Fibroblast of lung (primary cell): ENCODE data around the gene TMEM132D.

Experiments
- CTCF ChIP-seq, 2 donors: IDR thresholded peaks in 1 of 2; conservative IDR thresholded peaks in 1 of 2; 1 replicate in 1 of 2; 2 replicates in 1 of 2; pipeline ENCODE4 v1.5.1; 2011 to 2012; ENCODE audit warnings: low read length in 2 of 2, control low read depth in 1 of 2, inconsistent platforms in 1 of 2, low read depth in 1 of 2, mild to moderate bottlenecking in 1 of 2
- EZH2 ChIP-seq: IDR thresholded peaks from 2 replicates; pipeline ENCODE4 v1.5.1; 2012; ENCODE audit warnings: low read length, control low read depth, mild to moderate bottlenecking; ENCODE audit errors: missing control alignments

DNA sequence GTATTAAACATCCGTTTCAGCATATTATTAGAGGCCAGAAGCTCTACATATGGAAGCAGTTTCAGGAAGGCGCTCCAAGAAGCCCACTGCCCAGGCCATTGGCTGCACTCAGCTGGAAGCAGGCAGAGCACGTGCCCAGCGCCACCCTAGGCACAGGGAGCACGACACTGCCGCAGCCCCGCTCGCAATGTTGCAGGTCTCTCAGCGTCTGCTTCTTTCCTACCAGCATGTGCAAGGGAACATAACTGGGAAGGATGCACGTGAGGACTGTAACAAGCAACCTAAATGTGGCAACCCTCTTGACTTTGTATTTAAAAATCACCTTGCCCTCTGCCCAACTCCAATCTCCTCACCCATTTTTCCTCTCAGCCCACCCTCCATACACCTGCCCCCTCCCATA, 3.5 kb downstream of the TMEM132D start:
- TF ChIP-seq EZH2: no peak
- no peak for TF ChIP-seq CTCF (conservative IDR thresholded peaks at IDR 0.05 in 1 of 2, IDR thresholded peaks at IDR 0.05 in 1 of 2; ENCODE audit: low read depth in 1 of 2, low read length in 2 of 2)
